Activated CD4-positive, alpha-beta T cell treated with anti-CD3 and anti-CD28 coated beads, Interleukin-10, Interleukin-2, amounts not matched to agents 100 ng/mL and 50 ng/mL, durations not matched to agents 16 hours and 8 hours (primary cell): ENCODE data around the gene CDT1.

Experiments used
- DNase-seq: peaks from one replicate; pipeline ENCODE4 v3.0.0-alpha.2; 2020

CDT1 gene

DNA sequence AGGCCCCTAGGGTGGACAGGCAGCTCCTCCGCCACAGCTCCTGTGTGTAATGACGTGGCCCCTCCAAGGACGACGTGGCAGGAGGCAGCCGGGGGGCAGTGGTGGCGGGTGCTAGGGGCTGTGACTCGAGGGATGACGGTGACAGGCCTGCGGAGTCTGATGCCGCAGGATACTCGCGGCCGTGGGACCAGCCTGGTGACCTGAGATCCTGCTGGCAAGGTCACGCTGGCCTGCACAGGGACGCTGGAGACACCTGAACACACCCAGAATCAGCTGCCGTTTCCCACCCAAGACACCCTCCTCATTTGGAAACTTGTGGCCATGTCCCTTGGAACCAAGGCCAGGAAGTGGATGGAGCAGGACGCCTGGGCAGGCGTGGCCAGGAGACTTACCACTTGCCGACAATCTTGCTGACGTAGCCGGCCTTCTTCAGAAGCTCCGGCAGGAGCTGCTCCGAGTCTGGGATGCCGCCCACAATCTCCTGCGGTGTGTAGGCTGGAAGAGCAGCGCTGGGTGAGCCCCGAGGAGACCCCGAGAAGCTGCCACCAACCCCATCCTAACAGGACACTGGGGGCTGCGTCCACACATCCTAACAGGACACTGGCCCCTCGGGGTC lies 37.1 kb downstream of the CDT1 start:
- no peak for DNase-seq

DNA sequence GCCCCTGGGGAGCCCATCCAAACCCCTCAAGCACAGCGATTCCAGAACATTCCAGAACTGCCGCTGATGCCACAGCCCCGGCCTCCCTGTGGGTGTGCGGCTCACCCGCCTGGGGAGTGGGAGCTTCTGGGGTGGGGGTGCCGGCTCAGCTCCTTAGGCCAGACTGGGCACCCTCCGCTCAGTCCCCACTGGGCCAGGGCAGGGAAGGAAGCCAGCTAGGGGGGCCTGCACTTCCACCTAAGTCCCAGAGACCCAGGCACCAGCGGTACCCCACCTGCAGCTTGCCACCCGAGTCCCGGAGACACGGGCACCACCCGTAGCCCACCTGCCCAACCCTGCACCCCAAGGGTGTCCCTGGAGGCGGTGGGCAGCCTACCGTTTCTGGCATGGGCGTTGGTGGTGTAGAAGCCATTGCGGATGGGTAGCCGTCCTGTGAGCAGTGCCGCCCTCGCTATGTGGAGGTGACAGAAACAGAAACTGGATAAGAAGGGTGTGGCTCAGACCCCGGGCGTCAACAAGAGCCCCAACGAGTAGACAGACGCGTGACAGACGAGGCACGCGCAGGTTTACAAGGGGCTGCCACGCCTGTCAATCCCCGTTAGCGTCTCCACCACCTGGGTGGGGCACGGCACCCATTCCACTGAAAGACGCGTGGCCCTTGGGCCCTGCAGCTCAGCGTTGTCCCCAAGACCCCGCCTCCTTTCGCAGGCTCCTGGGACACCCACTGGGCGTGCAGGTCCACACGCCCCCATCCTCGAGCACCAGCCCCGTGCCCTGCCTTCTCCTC lies 38.1 kb downstream of the CDT1 start:
- DNase-seq = no peak

DNA sequence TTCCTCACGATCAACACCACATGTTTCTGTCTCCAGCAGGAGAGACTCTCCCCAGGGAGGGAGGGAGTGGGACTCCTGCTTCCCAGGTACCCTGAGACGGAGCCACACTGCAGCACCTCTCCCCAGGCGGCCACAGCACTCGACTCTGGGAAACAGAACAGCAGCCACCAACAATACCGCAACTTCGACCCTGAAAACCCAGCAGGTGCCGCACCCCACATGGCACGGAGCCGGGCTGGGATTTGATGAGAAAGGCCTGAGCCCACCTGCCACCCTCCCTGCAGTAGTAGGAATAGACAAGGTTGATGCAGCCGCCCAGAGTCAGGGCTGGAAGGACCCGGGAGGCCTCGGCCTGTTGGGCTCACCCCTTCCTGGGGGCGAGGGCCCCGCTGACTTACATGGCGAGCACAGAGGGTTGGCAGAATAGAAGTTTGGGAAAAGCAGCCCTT lies 38.7 kb downstream of the CDT1 start:
- no peak for DNase-seq

DNA sequence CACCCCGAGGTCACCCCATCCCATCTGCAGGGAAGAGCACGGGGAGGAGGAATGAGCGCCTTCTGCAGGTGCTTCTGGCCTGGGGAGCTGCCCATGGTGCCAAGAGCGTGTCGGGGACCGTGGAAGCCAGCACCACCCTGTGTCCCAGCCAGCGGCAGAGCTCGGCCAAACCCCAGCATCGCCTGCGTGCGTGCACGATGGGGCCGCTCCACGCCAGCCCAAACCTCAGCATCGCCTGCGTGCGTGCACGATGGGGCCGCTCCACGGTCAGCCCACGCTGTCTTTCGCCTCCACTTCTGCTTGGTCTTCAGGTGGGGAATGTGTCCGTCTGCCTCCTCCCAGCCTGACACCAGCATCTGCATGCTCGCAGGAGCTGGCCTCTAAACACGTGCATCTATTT lies 39.2 kb downstream of the CDT1 start:
- DNase-seq = no peak

DNA sequence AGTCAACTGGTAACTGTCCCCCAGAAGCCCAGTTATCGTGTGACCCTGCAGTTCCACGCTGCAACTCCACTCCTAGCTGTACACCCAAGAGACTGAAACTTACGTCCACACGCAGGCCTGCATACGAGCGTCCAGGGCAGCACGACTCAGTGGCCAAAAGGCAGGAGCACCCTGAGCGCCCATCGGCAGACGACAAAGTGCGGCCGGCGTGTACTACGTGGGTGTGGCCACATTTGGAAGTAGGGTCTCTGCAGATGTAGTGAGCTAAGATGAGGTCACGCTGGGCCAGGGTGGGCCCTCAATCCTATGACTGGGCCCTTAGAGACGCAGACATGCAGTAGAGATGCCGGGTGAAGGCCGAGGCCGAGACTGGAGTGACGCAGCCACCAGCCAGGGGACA lies 39.7 kb downstream of the CDT1 start:
- no peak for DNase-seq

DNA sequence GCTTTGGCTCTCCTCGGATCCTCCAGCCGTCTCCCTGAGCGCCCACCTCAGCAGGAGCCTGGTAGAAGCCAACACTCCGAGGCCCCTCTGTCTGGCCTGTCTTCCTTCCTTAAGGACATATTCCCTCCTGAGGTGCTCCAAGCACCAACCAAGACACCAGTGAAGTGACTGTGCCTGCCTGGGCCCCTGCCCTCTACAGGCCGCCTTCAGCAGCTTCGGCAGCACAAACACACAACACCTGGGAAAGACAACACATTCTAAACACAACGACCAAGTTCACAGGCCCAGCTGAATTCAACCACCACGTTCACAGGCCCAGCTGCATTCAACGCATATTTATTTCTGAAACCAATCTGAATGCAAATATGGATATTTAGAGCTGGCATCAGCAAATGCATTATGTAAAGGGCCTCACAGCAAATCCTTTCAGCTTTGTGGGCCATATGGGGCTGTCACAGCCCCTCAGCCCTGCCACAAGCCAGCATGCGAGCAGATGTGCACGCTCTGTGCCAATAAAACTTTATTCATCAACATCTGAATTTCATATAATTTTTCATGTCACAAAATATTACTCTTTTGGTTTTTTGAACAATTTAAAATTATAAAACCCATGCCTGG lies 40.9 kb downstream of the CDT1 start:
- no peak for DNase-seq

DNA sequence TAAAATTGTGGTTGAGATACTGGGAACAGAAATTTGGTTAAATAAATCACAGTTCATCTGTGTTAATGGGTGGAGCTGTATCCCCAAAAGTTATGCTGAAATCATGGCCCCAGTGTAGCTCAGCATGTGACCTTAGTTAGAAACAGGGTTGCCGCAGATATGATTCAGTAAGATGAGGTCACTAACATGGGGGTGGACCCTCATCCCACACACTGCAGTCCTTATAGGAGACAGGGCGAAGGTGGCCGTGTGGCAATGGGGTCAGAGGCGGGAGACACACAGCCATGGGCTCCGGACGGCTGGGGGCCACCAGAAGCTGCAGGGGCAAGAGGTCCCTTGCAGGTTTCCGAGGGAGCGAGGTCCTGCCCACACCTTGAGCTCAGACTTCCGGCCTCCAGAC lies 42.5 kb downstream of the CDT1 start:
- no peak for DNase-seq

DNA sequence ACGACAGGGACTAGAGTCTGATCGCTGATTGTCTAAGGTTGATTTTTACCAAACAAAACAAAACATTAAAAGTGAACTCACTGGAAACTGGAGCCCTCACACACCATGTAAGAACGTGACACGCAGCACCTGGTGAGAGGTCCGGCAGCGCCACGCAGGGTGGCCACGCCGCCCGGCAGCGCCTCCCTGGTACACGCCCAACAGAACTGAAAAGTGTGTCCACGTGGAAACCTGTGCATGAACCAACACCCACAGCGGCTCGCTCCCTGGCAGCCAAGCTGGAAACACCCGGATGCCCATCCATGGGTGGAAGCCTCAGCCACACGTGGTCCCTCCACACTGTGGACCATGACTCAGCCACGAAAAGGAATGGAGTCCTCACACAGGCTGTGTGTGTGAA lies 44.1 kb downstream of the CDT1 start:
- no peak for DNase-seq

DNA sequence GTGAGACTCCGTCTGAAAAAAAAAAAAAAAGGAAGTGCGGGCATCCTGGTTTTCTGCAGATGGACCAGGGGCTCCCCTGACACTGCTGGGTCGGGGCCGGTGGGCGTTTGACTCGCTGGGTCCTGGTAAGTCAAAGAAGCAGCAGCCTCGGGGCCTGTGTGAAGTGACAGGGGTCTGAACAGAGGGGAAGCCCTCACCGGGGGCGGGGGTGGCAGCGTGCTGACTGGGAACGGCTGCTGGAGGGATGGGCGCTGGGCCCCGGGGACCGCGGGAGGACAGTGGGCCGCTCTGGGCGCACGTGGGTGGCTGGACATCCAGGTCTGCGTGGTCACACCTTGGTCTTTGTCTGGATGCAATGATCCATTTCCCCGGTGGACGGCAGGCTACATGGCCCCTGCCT lies 45.0 kb downstream of the CDT1 start:
- no peak for DNase-seq

DNA sequence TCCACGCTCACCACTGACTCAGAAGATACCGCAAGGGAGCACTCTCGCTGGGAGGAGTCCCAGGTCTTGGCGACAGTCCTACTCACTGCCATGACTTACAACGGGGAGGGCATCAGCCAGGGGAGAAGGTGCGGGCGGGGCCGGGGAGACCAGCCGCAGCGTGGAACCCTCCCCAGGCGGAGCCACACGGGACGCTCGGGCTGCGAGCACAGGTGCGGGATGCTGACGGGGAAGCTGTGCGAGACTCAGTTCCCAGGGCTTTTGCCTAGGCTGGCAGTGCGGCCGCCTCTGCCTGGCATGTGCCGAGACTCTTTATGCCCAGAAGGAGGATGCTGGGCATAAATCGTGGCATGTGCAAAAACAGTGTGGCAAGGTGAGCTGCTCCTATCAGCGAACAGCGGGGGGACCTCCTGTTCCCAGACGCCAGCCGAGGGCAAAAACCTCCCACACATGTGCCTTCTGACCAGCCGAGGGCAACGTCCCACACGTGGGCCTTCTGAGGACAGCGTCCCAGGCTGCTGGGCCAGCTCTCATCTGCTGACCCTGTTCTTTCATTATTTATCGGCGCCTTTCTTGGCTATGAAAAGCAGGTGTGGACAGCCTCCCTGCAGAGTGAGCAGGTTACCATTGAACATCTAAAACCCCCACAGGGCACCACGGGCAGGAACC lies 47.1 kb downstream of the CDT1 start:
- no peak for DNase-seq

DNA sequence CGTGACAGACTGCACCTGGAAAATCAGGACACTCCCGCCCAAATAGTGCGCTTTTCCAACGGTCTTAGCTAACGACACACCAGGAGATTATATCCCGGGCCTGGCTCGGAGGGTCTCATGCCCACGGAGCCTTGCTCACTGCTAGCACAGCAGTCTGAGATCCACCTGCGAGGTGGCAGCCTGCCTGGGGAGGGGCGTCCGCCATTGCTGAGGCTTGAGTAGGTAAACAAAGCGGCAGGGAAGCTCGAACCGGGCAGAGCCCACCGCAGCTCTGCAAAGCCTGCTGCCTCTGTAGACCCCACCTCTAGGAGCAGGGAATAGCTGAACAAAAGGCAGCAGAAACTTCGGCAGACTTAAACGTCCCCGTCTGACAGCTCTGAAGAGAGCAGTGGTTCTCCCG lies 48.0 kb downstream of the CDT1 start:
- no peak for DNase-seq

DNA sequence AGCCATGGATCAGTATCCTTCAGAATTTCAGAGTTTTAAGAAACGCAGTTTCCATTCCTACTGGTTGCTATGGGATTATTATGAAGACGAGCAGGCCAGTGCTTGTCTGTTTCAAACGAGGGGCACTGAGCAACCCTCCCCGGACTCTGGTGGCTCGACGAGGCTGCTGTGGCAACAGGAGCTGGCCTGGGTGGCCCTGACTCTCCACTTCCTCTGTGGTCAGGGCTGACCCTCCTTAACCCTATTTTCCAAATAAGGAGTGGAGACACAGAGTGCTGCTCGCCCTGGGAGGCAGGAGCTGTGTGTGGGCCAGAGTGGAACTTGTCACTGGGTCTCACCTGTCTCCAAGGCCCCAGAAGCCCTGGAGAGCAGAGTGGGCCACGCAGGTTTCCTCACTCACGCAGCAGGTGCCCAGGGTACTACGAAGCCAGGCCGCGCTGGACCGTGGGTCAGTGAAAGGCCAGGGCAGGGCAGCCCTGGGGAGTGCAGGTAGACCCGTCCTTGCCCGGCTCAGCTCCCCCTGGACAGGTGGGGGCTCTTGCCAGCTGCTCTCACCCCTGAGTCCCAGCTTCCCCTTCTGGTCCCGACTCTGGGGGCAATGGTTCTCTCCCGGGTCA lies 49.8 kb downstream of the CDT1 start:
- DNase-seq = no peak

DNA sequence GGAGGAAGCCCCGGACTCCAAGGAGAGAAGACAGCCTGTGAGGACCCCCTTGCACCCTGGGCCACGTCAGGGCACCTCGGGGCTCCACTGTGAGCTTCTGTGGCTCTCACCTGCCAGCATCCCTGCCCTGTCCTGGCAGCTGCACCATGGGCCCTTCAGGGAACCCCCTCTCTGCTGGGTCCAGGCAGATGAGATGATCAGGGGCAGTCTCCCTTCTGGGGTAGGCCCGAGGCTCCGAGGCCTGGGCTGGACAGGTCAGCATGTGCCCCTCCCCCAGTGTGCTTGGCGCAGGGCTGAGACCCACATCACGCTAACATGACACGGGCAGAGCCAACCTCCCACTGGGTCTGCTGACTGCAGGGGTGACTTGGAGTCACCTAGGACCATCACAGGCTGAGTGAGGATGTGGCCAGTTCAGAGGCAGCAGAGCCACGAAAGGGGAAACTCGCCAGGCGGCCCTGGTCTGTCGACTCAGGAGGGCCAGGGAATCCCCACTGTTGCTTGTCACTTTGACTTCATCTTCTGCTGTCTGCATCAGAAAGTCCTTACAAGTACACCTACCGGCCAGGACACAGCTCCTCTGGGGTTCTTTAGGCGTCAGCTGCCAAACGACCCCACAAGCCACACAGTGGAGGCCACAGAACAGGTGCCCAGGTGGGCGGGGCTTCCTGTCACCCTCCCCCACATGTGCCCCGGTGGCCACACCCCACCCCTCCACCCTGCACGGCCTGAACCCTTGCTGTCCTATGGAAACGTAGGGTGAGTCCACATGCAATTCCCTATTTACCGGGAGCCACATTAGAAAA lies 50.9 kb downstream of the CDT1 start:
- DNase-seq = peak; percentile 13

DNA sequence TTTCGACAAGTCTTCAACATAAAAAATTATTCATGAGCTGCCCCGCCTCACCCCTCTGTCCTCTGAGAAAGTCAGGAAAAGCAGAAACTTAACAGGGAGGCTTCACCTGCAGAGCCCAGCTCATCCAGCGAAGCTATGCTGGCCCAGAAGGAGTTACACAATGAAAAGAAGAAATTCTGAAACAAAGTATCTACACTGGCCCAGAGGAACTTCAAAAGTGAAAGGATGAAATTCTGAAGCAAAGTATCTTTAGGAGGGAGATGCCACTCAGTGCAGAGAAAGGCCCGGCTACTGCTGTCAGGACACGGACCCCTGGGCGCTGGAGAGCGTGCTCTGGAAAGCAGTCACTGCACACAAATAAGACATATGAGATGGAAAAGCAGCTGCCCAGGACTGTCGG lies 51.6 kb downstream of the CDT1 start:
- no peak for DNase-seq

DNA sequence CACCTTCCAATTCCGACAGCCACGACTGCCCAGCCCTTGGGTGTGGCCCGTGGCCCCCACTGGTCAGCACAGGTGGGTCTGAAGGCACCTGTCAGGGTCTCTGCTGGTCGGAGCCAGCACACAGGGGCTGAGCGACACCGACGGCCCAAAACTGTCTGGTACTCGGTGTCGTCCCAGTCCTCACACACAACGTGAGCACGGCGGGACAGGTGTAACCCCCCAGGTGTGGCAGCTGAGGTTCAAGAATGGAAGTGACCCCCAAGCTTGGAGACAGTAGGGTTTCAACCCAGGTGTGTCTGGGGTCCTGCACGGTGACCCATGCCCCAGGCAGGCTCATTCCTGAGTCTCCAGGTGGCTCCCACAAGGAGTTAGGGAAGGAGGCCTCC lies 52.1 kb downstream of the CDT1 start:
- DNase-seq = no peak

DNA sequence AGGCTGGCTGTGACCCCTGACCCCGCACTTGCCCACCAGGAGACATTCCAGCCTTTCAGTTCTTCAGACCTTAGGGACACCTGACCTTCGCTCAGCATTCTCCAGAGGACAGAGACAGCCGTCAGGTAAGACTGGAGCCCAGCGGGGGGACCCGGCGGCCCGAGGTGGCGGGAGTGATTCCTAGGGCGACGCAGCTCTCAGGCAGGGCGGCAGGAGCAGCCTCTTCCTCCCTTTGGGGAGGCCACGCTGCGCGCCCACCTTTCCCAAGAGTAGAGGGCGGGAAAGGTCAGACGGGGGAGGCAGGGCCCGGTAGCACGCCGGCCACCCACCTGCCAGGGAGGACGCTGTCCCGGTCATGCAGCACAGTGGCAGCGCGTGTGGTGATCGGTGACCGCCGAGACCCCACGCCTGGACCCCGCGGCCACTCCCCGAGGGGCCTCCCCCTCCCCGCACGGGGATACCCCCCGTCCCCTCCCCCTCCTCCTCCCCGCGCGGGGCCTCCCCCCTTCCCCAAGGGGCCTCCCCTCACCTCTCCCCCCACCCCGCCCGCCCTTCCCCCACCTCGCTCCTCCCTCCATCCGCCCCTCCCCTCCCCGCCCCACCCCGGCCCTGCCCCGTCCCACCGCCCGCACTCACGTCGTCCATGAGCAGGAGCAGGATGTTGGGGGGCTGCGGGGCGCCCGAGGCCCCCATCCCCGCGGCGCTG lies 52.7 kb downstream of the CDT1 start:
- no peak for DNase-seq

DNA sequence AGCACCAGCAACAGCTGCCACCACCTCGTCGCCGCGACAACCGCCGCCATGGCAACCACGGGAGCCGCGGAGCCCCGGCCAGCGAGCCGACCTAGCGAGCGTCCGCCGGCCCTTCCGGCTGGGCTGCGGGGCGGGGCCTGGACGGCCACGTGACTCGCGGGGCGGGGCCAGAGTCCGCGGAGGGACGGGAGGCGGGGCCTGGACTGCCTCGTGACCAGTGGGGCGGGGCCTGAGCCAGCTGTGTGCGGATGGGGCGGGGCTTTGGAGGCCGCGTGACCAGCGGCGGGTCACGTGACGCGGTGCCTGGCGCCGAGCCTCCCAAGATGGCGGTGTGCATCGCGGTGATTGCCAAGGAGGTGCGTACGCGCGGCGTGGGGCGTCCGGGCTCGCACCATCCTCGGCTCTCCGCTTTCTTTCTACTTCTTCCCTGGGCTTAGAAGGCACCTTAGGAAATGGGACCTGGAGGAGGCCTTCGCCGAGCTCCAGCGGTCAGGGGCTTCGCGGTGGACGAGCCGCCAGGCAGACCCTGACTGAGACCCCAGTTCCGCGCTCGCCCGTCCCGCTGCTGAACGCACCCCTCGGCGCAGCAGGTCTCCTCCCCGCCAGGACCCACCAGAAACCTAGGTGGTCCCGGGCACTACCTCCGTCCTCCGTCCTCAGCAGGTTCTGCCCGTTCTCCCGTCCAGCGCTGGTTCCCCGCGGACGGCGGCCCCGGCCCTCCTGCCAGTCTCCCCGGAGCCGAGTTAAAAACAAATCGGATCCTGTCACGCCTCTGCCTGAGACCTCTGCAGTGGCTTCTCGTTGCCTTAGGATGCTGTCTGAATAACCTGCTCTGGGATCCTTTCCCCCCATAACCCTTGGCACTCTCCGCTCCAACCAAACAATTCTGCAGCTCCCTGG lies 53.5 kb downstream of the CDT1 start, which contains the start of the genes GALNS and TRAPPC2L:
GALNS (minus strand) TSS at position 120 of the 900 bp plus-strand sequence; CDS start at position 50, 70 bp downstream.
TRAPPC2L (plus strand) TSS at position 300 of the 900 bp plus-strand sequence; CDS start at position 324, 24 bp downstream.
- DNase-seq = peak; percentile 99

DNA sequence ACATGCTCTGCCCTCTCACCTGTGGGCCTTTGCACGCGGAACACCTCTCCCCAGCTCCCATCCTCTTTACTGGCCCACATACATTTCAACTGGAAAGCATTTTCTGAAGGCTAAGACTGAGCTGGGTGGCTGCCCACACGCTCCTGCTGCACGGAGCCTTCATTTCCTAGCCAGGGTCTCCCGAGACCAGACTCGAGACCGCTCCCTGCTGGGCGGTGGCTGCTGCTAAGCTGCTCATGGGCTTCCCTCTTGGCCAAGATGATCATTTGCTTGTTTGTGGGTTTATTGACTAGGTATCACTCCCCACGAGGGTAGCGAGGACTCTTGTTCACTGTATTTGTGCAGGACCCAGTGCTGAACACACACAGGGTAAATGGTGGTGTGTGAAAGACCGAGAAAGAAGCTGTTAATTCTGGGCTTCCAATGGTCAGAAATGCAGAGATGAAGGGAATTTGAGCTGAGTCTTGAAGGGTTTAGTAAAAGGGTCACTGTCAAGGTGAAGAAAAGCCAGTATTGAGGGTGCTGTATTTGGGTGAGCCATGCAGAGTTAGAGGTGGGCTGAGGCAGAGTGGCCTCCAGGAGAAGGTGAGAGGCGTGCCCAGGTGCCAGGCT lies 54.2 kb downstream of the CDT1 start:
- DNase-seq = peak; percentile 88
